Measurements from ENCODE around the gene SEMA5A. TPM values are rescaled to one million over a fixed set of nuclear protein-coding genes. Genes with fewer than 3 reads are reported as not detected.

Gene SEMA5A
- total RNA-seq, 1 experiment from 2014 or later = 9.3 TPM

DNA sequence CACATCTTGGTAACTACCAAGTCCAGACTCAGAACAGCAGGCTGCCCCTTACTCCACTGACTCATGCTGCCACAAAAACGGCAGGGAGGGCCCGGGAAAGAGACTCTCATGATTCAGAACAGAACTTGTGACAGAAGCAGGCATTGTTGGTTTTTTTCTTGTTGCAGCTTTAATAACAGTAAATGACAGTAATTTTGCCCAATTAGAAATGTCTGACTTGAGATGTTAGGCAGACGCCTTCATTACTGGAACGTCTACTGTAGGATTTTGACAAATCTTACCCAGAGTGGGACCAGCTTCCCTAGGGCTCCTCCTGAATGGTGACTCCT, 77.9 kb downstream of the SEMA5A start (continued):
- TF ChIP-seq, protein P1, sequence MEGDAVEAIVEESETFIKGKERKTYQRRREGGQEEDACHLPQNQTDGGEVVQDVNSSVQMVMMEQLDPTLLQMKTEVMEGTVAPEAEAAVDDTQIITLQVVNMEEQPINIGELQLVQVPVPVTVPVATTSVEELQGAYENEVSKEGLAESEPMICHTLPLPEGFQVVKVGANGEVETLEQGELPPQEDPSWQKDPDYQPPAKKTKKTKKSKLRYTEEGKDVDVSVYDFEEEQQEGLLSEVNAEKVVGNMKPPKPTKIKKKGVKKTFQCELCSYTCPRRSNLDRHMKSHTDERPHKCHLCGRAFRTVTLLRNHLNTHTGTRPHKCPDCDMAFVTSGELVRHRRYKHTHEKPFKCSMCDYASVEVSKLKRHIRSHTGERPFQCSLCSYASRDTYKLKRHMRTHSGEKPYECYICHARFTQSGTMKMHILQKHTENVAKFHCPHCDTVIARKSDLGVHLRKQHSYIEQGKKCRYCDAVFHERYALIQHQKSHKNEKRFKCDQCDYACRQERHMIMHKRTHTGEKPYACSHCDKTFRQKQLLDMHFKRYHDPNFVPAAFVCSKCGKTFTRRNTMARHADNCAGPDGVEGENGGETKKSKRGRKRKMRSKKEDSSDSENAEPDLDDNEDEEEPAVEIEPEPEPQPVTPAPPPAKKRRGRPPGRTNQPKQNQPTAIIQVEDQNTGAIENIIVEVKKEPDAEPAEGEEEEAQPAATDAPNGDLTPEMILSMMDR (IDR thresholded peaks at IDR 0.05) = no peak
- no peak for TF ChIP-seq TEAD4 (CRISPR knock-in tag; IDR thresholded peaks at IDR 0.05)
- no peak for TF ChIP-seq ELF4 (CRISPR knock-in tag; IDR thresholded peaks at IDR 0.05; ENCODE audit: low read depth)
- TF ChIP-seq KAT7 (CRISPR knock-in tag; IDR thresholded peaks at IDR 0.05; ENCODE audit: borderline replicate concordance) = no peak
- no peak for TF ChIP-seq CDX4 (CRISPR knock-in tag; IDR thresholded peaks at IDR 0.05; ENCODE audit: borderline replicate concordance)
- TF ChIP-seq, protein P2, sequence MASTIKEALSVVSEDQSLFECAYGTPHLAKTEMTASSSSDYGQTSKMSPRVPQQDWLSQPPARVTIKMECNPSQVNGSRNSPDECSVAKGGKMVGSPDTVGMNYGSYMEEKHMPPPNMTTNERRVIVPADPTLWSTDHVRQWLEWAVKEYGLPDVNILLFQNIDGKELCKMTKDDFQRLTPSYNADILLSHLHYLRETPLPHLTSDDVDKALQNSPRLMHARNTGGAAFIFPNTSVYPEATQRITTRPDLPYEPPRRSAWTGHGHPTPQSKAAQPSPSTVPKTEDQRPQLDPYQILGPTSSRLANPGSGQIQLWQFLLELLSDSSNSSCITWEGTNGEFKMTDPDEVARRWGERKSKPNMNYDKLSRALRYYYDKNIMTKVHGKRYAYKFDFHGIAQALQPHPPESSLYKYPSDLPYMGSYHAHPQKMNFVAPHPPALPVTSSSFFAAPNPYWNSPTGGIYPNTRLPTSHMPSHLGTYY (CRISPR knock-in tag; IDR thresholded peaks at IDR 0.05) = no peak
- no peak for TF ChIP-seq EMX1 (CRISPR knock-in tag; IDR thresholded peaks at IDR 0.05)
- TF ChIP-seq OVOL2 (CRISPR knock-in tag; IDR thresholded peaks at IDR 0.05; ENCODE audit: borderline replicate concordance) = no peak
- TF ChIP-seq AR (CRISPR knock-in tag; IDR thresholded peaks at IDR 0.05) = no peak
- no peak for TF ChIP-seq HMGXB4 (CRISPR knock-in tag; IDR thresholded peaks at IDR 0.05)
- no peak for TF ChIP-seq ZNF425 (CRISPR knock-in tag; conservative IDR thresholded peaks at IDR 0.05)
- no peak for TF ChIP-seq GRHL2 (CRISPR knock-in tag; IDR thresholded peaks at IDR 0.05; ENCODE audit: insufficient replicate concordance, severe bottlenecking)

DNA sequence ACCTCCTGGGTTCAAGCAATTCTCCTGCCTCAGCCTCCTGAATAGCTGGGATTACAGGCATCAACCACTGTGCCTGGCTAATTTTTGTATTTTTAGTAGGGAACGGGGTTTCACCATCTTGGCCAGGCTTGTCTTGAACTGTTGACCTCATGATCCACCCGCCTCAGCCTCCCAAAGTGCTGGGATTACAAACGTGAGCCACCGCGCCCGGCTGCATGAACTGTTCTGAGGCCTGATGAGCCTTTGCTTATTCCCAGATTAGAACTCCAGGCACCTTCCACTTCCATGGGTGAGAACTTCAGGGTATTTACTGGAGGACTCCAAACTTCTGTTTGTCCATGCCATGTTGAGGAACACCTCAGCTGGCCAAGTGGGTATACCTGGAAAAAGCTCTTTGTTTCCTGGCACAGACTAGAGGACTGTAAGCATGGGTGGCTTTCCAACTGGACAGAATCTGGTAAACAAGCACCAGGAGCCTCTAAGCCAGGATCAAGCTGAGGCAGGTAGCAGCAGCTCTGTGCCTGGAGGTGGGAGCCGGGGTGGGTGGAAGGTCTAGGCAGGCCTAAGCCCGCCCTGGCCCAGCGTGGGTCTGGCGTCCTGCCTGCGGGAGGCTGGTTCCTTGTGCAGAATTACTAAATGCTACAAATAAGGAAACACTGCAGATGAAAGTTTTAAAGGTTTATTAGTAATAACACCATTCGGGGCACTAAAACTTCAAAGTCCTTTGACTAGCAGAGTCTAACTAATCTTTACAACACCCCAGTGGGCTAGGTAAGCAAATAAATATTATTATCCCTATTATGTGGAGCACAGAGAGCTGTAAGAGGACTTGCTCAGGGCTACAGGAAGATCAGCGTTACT, 78.4 kb downstream of the SEMA5A start:
- DNase-seq (ENCODE audit: low spot score) = no peak
- H3K4me1 Mint-ChIP-seq = no peaks in the 10 kb centered on the region
- no peak overlapping the region for H3K27ac Mint-ChIP-seq
- ChIA-PET CTCF (interaction anchor here (1.3 kb wide), 1 partner anchor 735 kb away, joined by 4 read pairs; no protein-coding TSS in a partner anchor), POLR2A (no interaction called here)
- no peak overlapping the region for H3K4me3 Mint-ChIP-seq
- no peaks in the 10 kb centered on the region for H3K36me3 Mint-ChIP-seq
- H3K9me3 Mint-ChIP-seq = no peaks in the 10 kb centered on the region; the same call in 1 of the 2 replicates
- no peaks in the 10 kb centered on the region for H3K27me3 Mint-ChIP-seq (ENCODE audit: low read depth)
- ATAC-seq = no peak; the same call in 1 of the 2 replicates
- TF ChIP-seq, protein P3, sequence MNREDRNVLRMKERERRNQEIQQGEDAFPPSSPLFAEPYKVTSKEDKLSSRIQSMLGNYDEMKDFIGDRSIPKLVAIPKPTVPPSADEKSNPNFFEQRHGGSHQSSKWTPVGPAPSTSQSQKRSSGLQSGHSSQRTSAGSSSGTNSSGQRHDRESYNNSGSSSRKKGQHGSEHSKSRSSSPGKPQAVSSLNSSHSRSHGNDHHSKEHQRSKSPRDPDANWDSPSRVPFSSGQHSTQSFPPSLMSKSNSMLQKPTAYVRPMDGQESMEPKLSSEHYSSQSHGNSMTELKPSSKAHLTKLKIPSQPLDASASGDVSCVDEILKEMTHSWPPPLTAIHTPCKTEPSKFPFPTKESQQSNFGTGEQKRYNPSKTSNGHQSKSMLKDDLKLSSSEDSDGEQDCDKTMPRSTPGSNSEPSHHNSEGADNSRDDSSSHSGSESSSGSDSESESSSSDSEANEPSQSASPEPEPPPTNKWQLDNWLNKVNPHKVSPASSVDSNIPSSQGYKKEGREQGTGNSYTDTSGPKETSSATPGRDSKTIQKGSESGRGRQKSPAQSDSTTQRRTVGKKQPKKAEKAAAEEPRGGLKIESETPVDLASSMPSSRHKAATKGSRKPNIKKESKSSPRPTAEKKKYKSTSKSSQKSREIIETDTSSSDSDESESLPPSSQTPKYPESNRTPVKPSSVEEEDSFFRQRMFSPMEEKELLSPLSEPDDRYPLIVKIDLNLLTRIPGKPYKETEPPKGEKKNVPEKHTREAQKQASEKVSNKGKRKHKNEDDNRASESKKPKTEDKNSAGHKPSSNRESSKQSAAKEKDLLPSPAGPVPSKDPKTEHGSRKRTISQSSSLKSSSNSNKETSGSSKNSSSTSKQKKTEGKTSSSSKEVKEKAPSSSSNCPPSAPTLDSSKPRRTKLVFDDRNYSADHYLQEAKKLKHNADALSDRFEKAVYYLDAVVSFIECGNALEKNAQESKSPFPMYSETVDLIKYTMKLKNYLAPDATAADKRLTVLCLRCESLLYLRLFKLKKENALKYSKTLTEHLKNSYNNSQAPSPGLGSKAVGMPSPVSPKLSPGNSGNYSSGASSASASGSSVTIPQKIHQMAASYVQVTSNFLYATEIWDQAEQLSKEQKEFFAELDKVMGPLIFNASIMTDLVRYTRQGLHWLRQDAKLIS (CRISPR knock-in tag; IDR thresholded peaks at IDR 0.05; ENCODE audit: borderline replicate concordance) = no peak
- no peak for TF ChIP-seq ATF1 (CRISPR knock-in tag; IDR thresholded peaks at IDR 0.05)
- no peak for TF ChIP-seq HMGXB4 (CRISPR knock-in tag; IDR thresholded peaks at IDR 0.05)
- no peak for TF ChIP-seq SP1 (CRISPR knock-in tag; conservative IDR thresholded peaks at IDR 0.05)
- TF ChIP-seq MXD4 (CRISPR knock-in tag; IDR thresholded peaks at IDR 0.05; ENCODE audit: borderline replicate concordance) = no peak
- no peak for TF ChIP-seq MYBL2 (CRISPR knock-in tag; IDR thresholded peaks at IDR 0.05)
- TF ChIP-seq IRF2 (CRISPR knock-in tag; IDR thresholded peaks at IDR 0.05; ENCODE audit: borderline replicate concordance, low read depth) = no peak
- no peak for TF ChIP-seq OVOL2 (CRISPR knock-in tag; IDR thresholded peaks at IDR 0.05; ENCODE audit: borderline replicate concordance)

Measured in WTC11 (cell line).